COLO668 (cell line): ENCODE measurements around the gene CTSZ.
"Not testable (repeated sequence)": the region's sequence is repeated elsewhere in the genome, so short reads cannot be mapped to it uniquely, and the experiment has no call there.

Source experiments
- DNase-seq: peaks from one replicate; lab custom pipeline; 2025; ENCODE audit not compliant: unreplicated experiment; lab: John Stamatoyannopoulos, UW

Gene CTSZ

GRCh38 chr20:58950603-58951002 lies 56.5 kb downstream of the CTSZ start:
- DNase-seq, result no peak

DNA sequence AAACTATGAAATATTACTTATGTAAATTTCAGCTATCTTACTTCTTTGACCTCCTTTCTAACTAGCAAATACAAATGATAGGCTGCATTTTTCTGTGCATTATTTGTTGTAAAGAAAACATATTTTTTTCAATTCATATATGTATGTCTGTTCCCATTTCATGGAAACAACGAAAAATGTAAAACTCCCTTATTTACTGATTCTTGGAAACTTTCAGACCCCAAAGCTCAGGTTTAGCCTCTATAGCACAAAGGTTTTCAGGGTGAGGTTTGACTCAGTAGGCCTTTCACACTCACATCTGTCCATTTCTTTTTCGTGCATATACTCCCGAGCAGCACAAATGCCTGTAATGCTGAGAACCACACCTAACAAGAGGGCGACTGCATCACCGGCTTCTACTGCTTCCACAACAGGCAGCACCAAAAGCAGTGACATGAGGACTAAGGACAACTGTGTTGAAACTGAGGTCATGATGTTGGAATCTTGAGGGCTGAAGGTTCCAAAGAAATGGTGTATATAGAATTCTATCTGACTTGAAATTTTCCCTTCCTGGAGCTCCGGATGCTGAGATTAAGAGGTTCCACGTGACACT lies 59.2 kb downstream of the CTSZ start:
- DNase-seq, result not testable (repeated sequence)

GRCh38 chr20:58945965-58946631 lies 61.0 kb downstream of the CTSZ start:
- DNase-seq, result no peak
